ENCODE data around the gene TNFRSF21.

The TNFRSF21 gene

DNA sequence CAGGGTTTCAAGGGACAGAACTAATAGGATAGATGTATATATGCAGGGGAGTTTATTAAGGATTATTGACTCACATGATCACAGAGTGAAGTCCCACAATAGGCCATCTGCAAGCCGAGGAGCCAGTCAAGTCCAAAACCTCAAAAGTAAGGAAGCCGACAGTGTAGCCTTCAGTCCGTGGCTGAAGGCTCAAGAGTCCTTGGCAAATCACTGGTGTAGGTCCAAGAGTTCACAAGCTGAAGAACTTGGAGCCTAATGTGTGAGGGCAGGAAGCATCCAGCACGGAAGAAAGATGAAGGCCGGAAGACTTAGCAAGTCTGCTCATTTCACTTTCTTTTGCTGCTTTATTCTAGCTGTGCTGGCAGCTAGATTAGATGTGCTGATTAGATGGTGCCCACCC, 128.0 kb downstream of the TNFRSF21 start:
- DNase-seq (ENCODE audit: extremely low read depth in 1 of 2, low read depth in 1 of 2), result no peak

Measured in activated CD8-positive, alpha-beta memory T cell treated with anti-CD3 and anti-CD28 coated beads for 1 hour (primary cell).